ACHN (cell line): ENCODE results near the gene SLX4IP.

Experiments used
- DNase-seq: peaks from one replicate; pipeline ENCODE4 v3.0.0-alpha.2; 2015
- in situ Hi-C: cut with HindIII; loops from 2 replicates; pipeline ENCODE4 v1.10.0; 2017; ENCODE audit warnings: low sequenced_read_pairs, low pct_ligation_motif_present, low pct_unique_long_range_greater_than_20kb

The SLX4IP gene

DNA sequence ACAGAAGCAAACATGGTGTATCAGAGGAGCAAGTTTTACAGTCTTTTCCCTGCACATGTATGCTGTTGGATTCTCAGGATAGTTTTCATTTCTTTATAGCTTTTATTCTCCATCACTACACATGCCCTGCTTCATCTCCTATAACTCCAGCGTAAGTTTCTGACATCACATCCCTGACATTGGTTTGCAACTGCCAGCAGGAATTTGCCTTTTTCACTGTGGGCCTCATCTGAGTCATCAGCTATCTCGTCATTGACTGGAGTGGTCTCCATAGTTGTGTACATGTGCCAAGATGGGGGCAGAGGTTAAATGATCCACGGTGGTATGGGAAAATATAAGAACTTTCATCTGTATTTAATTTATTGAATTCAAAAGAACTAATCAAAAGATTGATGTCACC, 96.7 kb downstream of the SLX4IP start:
- no peak for DNase-seq
- in situ Hi-C loops = no loop called here

DNA sequence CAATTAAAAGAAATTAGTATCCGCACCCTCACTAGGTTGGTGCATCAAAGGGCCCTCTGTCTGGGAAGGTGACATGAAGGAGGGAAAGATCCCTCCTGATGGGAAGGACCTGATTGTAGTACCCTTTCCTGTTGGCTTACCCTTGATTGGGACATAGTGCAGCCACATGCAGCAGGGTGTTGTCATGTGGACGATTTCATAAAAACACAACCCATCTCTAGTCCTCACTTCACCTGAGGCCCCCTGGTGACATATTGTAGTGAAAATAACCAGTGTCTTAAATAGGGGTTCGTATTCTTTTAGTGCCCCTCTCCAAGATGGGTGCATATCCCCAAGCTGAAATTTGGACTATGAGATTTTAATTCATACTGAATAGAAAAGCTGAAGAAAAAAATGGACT, 97.3 kb downstream of the SLX4IP start:
- no peak for DNase-seq
- in situ Hi-C loops = no loop called here

DNA sequence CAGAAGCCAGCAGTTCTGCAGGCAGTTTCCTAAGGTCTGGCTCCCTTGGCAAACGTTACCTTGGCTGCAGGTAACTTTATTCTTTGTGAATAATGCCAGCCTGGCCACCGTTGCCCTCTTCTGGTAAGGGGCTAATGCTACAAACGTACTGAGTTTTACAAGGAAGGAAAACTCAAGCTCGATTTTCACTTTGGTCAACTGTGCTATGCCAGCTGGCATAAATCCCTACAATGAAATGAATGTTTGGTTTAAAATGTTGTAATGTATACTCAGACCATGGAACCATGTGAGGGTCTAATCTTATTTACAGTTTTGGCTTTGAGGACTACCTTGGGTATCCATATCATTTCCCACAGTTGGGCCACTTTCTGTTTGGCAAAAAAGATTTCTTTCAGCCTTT, 101.4 kb downstream of the SLX4IP start:
- in situ Hi-C loops = no loop called here
- DNase-seq = no peak

DNA sequence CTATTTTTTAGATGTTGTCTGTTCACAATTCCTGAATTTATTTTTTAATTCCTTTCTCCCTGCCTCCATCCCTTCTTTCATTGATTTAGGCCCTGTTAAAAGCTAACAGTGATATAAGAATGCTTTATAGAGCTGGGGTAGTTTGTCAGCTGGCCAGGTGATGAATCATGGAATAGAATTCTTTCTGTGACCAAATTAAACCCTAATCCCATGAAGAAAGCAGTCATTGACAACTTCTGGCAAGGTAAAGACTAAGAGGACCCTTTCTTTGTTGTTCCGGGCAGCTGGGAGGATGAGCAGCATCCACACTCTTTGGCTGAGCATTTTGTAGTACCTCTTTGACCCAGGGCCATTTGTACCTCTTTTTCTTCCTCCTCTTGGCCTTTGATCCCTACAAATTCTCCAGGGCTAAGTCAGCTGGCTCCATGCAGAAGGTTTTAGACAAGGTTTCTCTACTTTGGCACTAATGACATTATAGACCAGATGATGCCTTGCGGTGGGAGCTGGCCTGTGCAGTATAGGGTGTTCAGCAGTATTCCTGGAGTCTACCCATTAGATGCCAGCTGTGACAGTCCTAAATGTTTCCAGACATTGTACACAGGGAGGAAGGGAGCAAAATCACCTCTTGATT, 102.9 kb downstream of the SLX4IP start:
- peak; percentile 32 for DNase-seq
- in situ Hi-C loops = no loop called here

DNA sequence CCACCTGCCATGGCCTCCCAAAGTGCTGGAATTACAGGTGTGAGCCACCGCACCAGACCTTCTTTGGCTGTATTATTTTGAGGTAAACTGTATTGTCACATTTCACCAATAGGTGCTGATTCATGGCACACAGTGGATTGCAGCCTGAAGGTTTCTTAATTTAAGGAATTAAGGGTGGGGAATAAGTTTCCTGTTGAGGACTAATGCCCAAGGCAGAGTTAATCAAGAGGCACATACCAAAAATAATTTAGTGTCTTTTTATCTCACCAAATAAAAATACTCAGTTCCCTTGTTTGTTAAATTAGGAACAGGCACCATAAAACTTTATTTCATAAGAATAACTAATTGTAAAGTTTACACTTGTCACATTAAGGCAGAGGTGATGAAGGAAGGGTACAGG, 103.7 kb downstream of the SLX4IP start:
- no peak for DNase-seq
- in situ Hi-C loops = no loop called here

DNA sequence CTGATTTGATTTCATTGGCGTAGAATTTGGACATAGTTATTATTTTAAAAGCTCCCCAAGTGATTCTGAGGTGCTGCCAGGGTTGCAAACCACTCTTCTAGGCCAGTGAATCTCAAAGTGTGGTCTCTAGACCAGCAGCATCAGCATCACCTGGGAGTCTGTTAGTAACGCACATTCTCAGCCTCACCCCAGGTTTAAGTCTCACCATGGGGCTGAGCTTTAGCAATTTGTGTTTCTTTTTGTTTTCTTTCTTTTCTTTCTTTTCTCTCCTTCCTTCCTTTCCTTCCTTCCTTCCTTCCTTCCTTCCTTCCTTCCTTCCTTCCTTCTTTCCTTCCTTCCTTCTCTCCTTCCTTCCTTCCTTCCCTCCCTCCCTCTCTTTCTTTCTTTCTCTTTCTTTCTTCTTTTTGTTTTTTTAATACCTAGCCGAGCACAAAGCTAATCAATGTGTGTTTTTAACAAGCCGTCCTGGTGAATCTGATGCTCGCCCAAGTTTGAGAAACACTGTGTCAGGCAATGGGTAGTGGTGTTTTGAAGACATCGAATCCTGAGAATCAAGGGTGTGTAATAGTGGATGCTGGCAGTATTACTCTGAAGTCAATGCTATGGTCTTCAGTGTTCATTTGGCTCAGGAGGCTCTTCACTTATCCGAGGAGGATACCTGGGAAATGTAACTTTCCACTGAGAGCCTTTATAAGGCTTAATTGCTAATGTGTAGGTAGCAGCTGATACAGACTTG, 104.9 kb downstream of the SLX4IP start:
- in situ Hi-C loops = no loop called here
- peak; percentile 19 for DNase-seq

DNA sequence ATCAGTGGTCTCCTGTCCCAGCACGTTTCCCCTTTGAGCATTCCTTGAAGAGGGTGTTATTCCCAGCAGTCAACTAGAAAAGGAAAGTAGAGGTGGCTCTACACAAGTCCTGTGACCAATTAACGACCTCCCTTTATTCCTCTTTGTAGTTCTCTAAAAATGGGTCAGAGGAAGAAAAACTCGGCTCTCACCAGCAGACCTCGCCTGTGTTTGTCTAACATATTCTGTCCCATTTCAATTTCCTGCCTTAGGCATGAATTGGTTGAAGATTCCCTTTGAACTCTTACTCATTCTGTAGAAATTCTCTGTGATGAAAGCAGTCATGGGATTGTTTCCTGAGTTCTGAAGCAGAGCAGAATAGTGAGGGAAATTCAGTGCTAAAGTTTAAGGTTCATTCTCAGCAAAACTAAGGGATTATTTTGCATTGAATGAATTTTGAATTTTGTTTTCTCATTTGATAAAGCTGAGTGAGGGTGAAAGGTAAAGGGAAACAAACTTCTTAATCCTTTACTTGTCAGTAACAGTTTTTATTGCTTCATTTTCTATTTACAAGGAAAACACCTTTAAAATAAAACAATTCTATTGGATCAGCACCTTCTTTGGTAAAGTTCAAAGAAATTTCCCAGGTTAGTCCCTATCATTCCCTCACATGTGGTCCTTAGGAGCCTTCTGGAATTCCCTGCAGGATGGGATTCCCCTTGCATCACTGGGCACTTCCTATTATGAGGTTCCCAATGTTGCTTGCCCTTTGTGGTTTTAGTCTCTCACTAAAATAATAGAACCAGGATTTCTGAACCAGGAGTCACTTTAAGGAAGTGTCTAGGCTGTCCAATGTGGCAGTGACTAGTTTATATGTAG, 105.8 kb downstream of the SLX4IP start:
- in situ Hi-C loops = no loop called here

DNA sequence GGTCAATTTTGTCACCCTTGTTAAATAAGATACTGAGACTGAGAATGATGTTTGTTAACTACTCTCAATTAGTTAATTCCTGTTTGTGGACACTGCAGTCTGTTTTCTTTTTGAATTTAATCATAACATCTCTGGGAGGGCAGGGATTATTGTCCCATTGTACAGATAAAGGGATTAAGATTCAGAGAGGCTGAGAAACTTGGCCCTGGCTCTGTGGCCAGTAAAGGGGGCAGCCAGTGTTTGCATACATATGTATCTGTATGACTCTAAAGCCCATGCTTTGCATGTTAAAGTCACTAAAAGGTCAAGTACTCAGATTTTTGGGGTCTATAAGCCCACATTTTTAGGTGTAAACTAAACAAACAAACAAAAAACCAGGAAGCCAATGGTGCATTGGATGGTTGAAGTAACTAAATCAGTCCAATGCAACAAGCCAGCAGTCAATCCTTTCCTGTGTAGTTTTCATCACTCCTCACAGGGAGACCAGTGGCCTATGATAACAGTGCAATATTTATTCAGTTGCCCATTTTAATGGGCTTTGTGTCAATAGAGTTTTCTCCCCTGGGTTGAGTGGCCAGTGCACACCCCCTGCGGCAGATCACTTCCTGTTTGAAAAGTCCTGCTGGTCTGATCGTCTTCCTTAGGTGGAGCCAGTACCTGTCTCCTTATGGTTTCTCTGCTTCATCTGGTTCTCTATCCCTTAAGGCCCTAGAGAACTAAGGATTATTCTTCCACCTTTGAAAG, 106.7 kb downstream of the SLX4IP start:
- in situ Hi-C loops = no loop called here
- no peak for DNase-seq

More for the DNA sequence above, 105.8 kb downstream of the SLX4IP start:
- peak; percentile 86 for DNase-seq

DNA sequence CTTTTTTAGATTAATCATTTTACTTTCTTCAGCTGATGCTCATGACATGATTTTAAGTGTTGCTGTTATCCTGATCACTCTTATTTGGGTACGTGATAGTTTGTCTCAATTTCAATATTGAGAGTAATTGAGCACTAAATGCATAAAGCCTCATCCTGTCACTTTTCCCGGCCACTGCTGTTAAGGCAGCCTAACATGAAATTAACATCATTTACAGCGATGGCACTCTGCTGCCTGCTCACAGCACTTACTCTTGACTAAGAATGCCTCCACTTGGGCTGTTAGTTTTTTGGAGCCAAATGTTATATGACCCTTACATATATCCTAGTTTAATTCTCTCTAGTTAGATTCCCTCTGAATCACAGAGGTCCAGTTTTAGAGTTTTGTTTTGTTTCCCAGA, 107.3 kb downstream of the SLX4IP start:
- in situ Hi-C loops = no loop called here

DNA sequence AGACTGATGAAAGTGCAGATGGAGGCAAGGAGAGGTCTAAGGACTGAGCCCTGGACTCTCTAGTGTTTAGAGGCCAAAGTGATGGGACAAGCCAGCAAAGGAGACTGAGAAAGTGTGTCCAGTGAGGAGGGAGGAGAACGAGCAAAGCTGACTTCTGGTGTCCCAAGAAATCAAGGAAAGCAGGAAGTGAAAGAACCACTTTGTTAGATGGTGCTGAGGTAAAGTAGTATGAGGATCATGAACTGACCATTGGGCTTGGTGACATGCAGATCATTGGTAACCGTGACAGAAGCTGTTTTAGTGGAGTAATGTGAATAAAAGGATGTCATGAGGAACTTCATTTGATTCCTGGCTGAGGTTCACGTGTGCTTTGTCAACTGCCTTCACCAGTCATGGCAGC, 108.4 kb downstream of the SLX4IP start:
- DNase-seq = no peak
- in situ Hi-C loops = no loop called here

More for the DNA sequence above, 107.3 kb downstream of the SLX4IP start:
- no peak for DNase-seq

DNA sequence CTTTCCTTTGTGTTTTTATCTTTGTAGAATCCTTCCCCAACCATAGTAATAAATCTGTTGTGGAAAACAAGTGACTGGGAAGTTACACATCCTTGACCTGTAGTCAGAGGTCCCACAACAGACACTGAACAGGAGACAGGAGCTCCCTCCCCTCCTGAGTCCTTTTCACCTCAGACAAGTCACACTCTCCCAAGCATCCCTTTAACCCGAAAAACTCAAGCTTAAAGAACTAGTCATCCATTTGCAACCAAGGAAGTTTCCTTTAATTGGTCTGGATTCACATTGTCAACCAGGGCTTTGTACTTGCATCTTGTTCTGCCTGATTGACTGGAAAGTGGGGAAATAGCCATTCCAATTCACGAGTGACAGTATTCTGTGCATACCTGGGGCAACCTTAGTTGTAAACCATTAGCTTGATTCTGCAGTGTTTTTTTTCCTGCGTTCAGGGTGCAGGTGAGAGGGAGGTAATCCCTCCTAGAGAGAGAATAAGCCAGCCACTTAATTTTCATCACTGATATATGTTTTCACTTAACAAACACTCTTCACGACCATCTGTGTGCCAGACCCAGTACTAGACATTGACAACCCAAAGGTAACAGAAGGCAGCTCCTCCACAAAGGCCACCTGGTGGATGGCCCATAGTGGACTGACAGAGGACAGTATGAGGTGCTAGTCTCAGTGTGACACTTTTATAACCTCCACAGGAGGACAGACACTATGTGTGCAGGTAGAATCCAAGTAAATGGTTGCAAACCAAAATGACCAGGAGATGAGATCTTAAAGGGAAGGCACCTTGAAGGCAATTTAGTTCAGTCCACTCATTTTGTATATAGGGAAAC, 112.4 kb downstream of the SLX4IP start:
- in situ Hi-C loops = no loop called here
- DNase-seq = no peak

DNA sequence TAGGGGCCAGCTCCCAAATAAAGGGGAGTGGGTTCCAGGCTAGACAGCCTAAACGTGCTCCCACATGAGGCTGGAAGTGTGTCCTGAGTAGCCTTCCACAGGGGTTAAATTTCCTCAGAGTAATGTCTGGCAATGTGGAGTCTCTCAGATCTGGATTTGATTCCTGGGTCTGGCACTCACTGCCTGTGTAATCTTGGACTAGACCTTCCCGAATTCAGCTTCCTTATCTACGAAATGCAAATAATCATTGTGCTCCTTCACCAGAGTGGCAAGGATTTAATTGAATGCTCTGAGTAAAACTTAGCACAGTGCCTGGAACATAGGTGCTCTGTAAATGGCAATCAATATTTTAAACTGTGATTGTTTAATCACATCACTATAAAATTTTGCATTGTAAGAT, 114.4 kb downstream of the SLX4IP start:
- no peak for DNase-seq
- in situ Hi-C loops = no loop called here

DNA sequence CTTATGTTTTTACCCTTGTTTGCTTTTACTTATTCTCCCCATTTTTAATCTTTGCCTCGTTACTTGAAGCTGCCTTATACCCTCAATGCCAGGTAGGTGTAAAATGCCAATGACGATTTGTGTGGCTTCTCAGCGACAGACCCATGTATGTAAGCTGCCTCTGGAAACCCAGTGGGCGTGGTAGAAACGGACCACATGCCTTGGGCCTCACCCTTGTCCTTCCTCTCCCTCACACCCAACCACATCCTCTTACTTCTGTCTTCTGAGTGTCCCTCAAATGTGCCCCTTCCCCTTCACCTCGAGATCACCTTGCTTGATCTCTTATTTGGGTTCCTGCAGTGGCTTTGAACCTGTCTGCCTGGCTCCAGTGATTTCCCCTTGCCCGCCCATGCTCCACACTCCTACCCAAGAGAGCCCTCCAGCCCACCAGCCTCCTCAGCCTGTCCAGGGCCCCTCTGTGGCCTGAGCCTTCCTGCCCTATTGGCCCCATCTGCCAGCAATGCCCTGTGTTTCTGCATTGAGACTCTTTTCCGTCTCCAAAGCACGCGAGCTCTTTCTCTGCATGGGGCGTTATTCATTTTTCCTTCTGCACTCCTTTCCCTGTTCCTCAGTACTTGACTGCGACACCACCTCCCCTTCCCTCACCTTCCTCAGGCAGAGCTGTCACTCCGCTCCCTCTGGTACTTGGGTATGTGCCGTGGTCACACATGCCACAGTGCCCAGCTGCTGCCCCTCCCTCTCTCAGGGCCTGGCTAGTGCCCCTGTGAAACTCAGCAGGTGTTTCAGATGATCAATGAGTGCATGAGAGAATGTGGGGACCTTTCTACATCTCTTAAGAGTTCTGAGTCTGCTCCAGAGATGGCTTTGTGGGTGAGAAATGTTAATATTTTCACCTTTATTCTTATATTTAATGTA, 115.4 kb downstream of the SLX4IP start:
- no peak for DNase-seq
- in situ Hi-C loops = no loop called here

DNA sequence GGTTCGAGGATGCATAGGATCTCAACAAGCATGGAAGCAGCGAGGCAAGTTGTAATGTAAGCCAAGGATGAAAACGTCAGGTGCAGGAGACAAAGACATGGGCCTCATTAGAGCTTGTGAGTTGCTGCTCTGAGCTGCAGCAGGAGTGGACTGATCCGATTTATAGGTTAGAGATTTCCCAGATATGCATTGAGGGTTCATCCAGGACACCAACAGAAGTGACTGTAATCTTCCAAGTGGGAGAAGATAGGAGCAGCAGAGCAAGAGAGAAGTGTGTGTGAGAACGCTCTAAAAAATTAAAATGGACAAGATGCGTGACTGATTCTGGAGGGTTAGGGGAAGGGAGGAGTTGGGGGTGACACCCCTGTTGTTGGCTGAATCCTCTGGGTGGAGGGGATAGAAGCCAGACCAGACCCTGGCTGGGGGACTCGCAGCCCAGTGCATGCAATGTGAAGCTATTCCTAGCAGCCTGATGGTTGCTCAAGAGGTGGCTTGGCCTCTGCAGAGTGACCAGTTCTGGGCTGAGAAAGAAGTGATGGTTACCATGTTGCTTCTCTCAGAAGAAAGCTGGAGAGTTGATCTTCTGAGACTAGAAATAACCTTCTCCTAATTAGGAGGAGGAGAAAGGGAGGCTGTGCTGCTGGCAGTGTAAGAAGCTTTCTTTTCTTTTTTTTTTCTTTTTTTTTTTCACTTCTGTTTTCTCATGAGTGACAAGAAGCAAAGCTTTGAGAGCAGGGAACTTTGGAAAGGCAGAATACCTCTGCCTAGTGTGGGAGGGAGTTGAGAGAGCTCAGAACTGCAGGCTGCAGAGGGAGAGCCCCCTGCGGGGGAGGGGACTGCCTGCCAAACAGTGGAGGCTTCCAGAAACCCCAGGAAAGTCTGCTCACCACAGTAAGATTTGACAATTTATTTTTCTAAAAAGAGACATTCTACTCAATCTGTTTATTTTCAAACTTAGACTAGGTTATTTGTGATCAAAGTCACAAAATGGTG, 116.9 kb downstream of the SLX4IP start:
- in situ Hi-C loops = no loop called here
- DNase-seq = no peak

DNA sequence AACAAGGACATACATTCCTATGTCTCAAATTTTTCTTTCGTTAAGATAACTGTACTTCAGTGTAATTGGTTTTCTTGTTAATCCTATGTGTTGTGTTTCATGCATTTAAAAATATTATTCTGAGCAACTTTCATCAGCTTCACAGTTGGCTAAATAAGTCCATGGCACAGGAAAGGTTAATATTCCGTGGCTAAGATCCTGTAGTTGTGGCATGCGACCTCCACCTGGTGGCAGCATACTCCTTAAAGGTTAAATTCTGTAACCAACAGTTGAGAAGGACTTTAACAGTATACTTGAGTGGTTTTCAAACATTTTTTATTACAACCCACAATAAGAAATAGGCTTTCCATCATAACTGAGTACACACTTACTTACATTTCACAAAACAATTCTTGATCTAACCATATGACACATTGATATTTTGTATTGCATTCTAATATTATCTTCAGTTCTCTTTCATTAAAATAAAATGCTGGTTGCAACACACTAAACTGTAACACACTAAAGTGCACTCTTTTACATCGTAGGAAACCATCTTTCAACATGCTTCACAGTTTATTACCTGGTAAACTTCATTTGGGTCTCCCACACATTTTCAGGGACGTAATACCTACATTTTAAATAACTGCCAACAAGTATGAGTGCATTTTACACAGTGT, 118.3 kb downstream of the SLX4IP start:
- in situ Hi-C loops = no loop called here
- peak; percentile 79 for DNase-seq

DNA sequence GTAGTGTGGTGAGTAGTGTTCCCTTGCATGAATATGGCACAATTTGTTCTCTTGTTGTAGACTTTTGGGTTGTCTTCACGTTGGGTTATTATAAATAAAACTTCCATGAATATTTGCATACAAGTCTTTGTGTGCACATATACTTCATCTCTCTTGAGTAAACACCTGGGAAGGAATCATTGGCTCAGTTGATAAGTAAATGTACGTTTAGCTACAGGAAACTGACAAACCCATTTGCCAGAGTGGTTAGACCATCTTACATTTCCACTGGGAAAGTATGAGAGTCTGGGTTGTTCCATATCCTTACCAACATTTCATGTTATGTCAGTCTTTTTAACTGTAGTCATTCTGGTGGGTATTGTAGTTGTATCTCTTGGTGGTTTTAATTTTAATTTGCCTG, 119.2 kb downstream of the SLX4IP start:
- DNase-seq = no peak
- in situ Hi-C loops = no loop called here
